Gastroesophageal sphincter (tissue), 3 donors: ENCODE results near the gene CABLES2.

Experiments used
- CTCF ChIP-seq, 4 experiments: fragments of 200-600 bp in 2 of 4; fragments of 450-650 bp in 2 of 4; sonication (generic) in 1 of 4; IDR thresholded peaks; one replicate each; pipeline ENCODE4 v1.5.1; 2017 to 2019; ENCODE audit warnings: antibody characterized with exemption in 4 of 4, mild to moderate bottlenecking in 2 of 4, moderate library complexity in 2 of 4
- EP300 ChIP-seq: sonication (generic); formaldehyde crosslinking; IDR thresholded peaks from one replicate; pipeline ENCODE4 v1.6.1; 2017; ENCODE audit warnings: antibody characterized with exemption, mild to moderate bottlenecking
- POLR2A ChIP-seq, 2 donors: fragments of 450-650 bp; IDR thresholded peaks; one replicate each; pipeline ENCODE4 v1.6.1; 2017; ENCODE audit warnings: antibody characterized with exemption in 2 of 2, mild to moderate bottlenecking in 2 of 2, moderate library complexity in 1 of 2
- POLR2AphosphoS5 ChIP-seq: sonication (generic); formaldehyde crosslinking; IDR thresholded peaks from one replicate; pipeline ENCODE4 v1.6.1; 2017; ENCODE audit warnings: antibody characterized with exemption

- TF ChIP-seq CTCF (IDR thresholded peaks at IDR 0.05) (no peak), POLR2AphosphoS5 (no peak), EP300 (no peak), POLR2A (IDR thresholded peaks at IDR 0.05) (no peak)
These were observed 18.1 kb downstream of the CABLES2 start for GRCh38 chr20:62388839-62389600.
